Caco-2 (cell line): ENCODE measurements around the gene DAW1. TPM values are rescaled to one million over a fixed set of nuclear protein-coding genes. Genes with fewer than 3 reads are reported as not detected.

Experiments used
- BruUV-seq: library from RNA; stranded (reverse); fragments of 400-500 nt; replicated peaks from 2 replicates; lab custom pipeline; 2021; lab: Mats Ljungman, UMichigan
- CTCF ChIA-PET: fragments of 300-600 bp; sonication (Branson Sonifier 250); formaldehyde crosslinking; loops from one replicate; lab custom pipeline; 2022; ENCODE audit warnings: antibody characterized with exemption; lab: Charles Lee
- POLR2A ChIA-PET: fragments of 300-600 bp; sonication (Branson Sonifier 250); formaldehyde crosslinking; loops from one replicate; lab custom pipeline; 2022; ENCODE audit warnings: antibody characterized with exemption; lab: Charles Lee
- DNase-seq, 2 experiments: peaks; one replicate each; pipeline versions ENCODE4 v3.0.0 to v3.0.0-alpha.2; 2020 to 2022
- H3K27me3 ChIP-seq: replicated peaks from 2 replicates; pipeline ENCODE4 v1.6.0; 2011; ENCODE audit warnings: low read length; ENCODE audit not compliant: control insufficient read depth, insufficient read depth
- H3K36me3 ChIP-seq: 2 replicates; pipeline ENCODE4 v1.5.1; 2011; ENCODE audit warnings: low read length; ENCODE audit not compliant: control insufficient read depth, insufficient read depth
- H3K4me1 ChIP-seq: fragments of 250-450 bp; sonication (Bioruptor Pico); 2 replicates; pipeline ENCODE4 v1.5.1; 2020; ENCODE audit warnings: mild to moderate bottlenecking
- H3K4me3 ChIP-seq: 2 replicates; pipeline ENCODE4 v1.5.1; 2011; ENCODE audit warnings: low read depth, mild to moderate bottlenecking, control low read depth, low read length
- H3K9me3 ChIP-seq: fragments of 250-450 bp; sonication (Bioruptor Pico); 2 replicates; pipeline ENCODE4 v1.5.1; 2020; ENCODE audit warnings: mild to moderate bottlenecking, moderate library complexity
- H3K27ac Mint-ChIP-seq: one replicate; pipeline ENCODE4 v1.8.0; 2022; ENCODE audit warnings: mixed read lengths; ENCODE audit not compliant: unreplicated experiment
- H3K27me3 Mint-ChIP-seq: one replicate; pipeline ENCODE4 v1.8.0; 2022; ENCODE audit warnings: mixed read lengths; ENCODE audit not compliant: insufficient read depth, unreplicated experiment
- H3K36me3 Mint-ChIP-seq: one replicate; pipeline ENCODE4 v1.8.0; 2022; ENCODE audit warnings: mild to moderate bottlenecking, mixed read lengths; ENCODE audit not compliant: insufficient read depth, unreplicated experiment
- H3K4me1 Mint-ChIP-seq: one replicate; pipeline ENCODE4 v1.8.0; 2022; ENCODE audit warnings: low read depth, mixed read lengths; ENCODE audit not compliant: unreplicated experiment
- H3K4me3 Mint-ChIP-seq: one replicate; pipeline ENCODE4 v1.8.0; 2022; ENCODE audit warnings: mild to moderate bottlenecking, moderate library complexity, mixed read lengths; ENCODE audit not compliant: unreplicated experiment
- H3K9me3 Mint-ChIP-seq: one replicate; pipeline ENCODE4 v1.8.0; 2022; ENCODE audit warnings: mixed read lengths; ENCODE audit not compliant: unreplicated experiment
- intact Hi-C: fragments of 100-400 bp; cut with micrococcal nuclease; formaldehyde crosslinking; loops from one replicate; pipeline ENCODE4 v1.10.0; 2022; ENCODE audit not compliant: unreplicated experiment
- total RNA-seq: library from RNA; stranded (reverse); gene quantifications from 2 replicates; pipeline ENCODE4 v1.2.3, GENCODE V29; 2022
- TF ChIP-seq, protein P1 (sequence below), 2 experiments: fragments of 200-600 bp in 1 of 2; IDR thresholded peaks; 1 replicate in 1 of 2; 2 replicates in 1 of 2; pipeline versions ENCODE4 v1.5.1 to v1.8.0; 2011 to 2022; ENCODE audit warnings: antibody characterized with exemption in 1 of 2, control low read depth in 1 of 2, inconsistent platforms in 1 of 2, low read depth in 1 of 2, low read length in 1 of 2, mild to moderate bottlenecking in 1 of 2, moderate library complexity in 1 of 2; ENCODE audit not compliant: insufficient read depth in 1 of 2, severe bottlenecking in 1 of 2, unreplicated experiment in 1 of 2

DAW1 gene
- total RNA-seq, 1 experiment from 2014 or later = 6.6 TPM

DNA sequence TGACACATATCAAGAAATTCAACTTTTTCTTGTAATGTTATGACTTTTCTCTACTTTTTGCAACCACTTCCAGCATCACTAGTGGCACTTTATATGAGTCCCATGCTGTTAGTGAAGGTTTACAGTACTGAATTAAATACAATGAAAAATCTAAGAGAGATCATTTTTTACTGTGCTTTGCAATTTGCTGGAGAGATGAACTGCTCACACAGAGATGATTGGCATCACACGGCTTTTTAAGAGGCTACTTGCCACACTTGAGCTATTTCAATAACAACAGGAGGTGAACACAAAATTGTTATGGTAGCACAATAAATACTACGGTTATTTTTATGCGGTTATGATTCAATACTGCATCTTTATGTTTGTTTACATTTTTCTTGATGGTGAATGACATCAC lies 88.9 kb downstream of the DAW1 start:
- peaks cover 8% of the 10 kb centered on the region; the same call in 1 of the 2 replicates for H3K4me1 ChIP-seq
- H3K4me1 Mint-ChIP-seq = peaks cover 8% of the 10 kb centered on the region
- no peaks in the 10 kb centered on the region for H3K27me3 ChIP-seq
- H3K4me3 Mint-ChIP-seq = no peak overlapping the region
- H3K27me3 Mint-ChIP-seq = no peaks in the 10 kb centered on the region
- no peak overlapping the region for H3K4me3 ChIP-seq
- TF ChIP-seq, protein P1, sequence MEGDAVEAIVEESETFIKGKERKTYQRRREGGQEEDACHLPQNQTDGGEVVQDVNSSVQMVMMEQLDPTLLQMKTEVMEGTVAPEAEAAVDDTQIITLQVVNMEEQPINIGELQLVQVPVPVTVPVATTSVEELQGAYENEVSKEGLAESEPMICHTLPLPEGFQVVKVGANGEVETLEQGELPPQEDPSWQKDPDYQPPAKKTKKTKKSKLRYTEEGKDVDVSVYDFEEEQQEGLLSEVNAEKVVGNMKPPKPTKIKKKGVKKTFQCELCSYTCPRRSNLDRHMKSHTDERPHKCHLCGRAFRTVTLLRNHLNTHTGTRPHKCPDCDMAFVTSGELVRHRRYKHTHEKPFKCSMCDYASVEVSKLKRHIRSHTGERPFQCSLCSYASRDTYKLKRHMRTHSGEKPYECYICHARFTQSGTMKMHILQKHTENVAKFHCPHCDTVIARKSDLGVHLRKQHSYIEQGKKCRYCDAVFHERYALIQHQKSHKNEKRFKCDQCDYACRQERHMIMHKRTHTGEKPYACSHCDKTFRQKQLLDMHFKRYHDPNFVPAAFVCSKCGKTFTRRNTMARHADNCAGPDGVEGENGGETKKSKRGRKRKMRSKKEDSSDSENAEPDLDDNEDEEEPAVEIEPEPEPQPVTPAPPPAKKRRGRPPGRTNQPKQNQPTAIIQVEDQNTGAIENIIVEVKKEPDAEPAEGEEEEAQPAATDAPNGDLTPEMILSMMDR (IDR thresholded peaks at IDR 0.05; ENCODE audit: insufficient read depth in 1 of 2, low read depth in 1 of 2, low read length in 1 of 2, severe bottlenecking in 1 of 2, unreplicated experiment in 1 of 2) = no peak
- CTCF ChIA-PET = no interaction called here
- intact Hi-C loops = no loop called here
- H3K36me3 Mint-ChIP-seq = no peaks in the 10 kb centered on the region
- no peak overlapping the region for H3K27ac Mint-ChIP-seq
- no peaks in the 10 kb centered on the region for H3K9me3 ChIP-seq
- no peaks in the 10 kb centered on the region for H3K36me3 ChIP-seq
- no TSS peak for BruUV-seq
- POLR2A ChIA-PET = no interaction called here
- DNase-seq = no peak
- H3K9me3 Mint-ChIP-seq = no peaks in the 10 kb centered on the region

DNA sequence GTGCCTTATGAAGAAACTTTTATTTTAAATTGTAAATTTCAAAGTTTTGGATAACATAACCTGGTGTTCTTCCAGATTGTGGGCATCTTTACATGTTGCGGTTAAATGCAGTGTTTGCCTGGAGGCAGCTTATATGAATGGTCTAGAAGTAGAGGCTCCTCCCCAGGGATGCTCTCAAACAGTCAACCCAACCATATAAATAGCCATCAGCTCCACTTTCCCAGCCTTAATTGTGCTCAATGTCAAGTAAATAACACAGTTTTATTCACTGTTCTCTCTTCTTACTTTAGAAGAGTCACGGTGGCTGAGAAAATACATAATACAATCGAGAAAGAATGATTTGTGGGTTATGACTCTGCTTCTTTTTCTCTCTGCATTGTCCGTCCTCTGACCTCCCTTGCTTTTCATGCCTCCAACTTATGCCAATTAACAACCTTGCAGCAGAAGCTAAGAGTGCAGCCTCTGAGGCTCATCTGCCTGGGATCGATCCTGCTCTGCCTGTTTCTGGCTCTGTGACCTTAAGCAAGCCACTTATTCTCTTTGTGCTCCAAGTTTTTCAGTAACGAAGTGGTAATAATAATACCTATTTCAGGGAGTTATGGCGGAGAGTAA lies 100.3 kb downstream of the DAW1 start:
- peaks cover 13% of the 10 kb centered on the region for H3K27me3 Mint-ChIP-seq
- H3K4me3 Mint-ChIP-seq = no peak overlapping the region
- intact Hi-C loops = no loop called here
- no peaks in the 10 kb centered on the region for H3K4me1 ChIP-seq
- ChIA-PET POLR2A (no interaction called here), CTCF (no interaction called here)
- H3K4me1 Mint-ChIP-seq = no peaks in the 10 kb centered on the region
- H3K36me3 ChIP-seq = no peaks in the 10 kb centered on the region
- no peaks in the 10 kb centered on the region for H3K9me3 Mint-ChIP-seq
- H3K36me3 Mint-ChIP-seq = no peaks in the 10 kb centered on the region
- H3K27ac Mint-ChIP-seq = no peak overlapping the region
- TF ChIP-seq, protein P1 (IDR thresholded peaks at IDR 0.05; ENCODE audit: insufficient read depth in 1 of 2, low read depth in 1 of 2, low read length in 1 of 2, severe bottlenecking in 1 of 2, unreplicated experiment in 1 of 2) = no peak
- BruUV-seq = no TSS peak
- H3K9me3 ChIP-seq = no peaks in the 10 kb centered on the region
- no peak overlapping the region for H3K4me3 ChIP-seq
- no peaks in the 10 kb centered on the region for H3K27me3 ChIP-seq
- no peak for DNase-seq

DNA sequence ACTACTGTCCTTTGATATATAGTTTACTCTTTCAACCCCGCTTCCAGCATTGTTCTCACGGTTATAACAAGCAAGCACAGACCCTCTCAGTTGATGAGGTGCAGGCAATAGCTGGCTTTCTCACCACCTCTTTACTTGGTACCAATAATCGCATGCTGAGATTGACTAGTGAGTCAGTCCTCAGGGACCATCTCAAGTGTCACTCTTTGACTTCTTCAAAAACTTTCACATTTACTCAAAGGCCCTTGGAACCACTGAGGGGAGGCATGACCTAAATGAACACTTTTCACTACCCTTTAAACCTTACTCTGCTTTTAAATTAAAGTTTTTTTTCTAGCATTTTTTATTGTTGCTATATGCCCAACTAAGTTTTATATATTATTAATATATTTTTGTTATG lies 101.8 kb downstream of the DAW1 start:
- Mint-ChIP-seq H3K4me1 (no peaks in the 10 kb centered on the region), H3K9me3 (no peaks in the 10 kb centered on the region), H3K36me3 (no peaks in the 10 kb centered on the region), H3K4me3 (no peak overlapping the region), H3K27me3 (peaks cover 9% of the 10 kb centered on the region), H3K27ac (no peak overlapping the region)
- DNase-seq = no peak
- Histone ChIP-seq H3K4me1 (no peaks in the 10 kb centered on the region), H3K27me3 (no peaks in the 10 kb centered on the region), H3K9me3 (no peaks in the 10 kb centered on the region), H3K4me3 (no peak overlapping the region), H3K36me3 (no peaks in the 10 kb centered on the region)
- POLR2A ChIA-PET = no interaction called here
- CTCF ChIA-PET = no interaction called here
- no TSS peak for BruUV-seq
- TF ChIP-seq, protein P1 (IDR thresholded peaks at IDR 0.05; ENCODE audit: insufficient read depth in 1 of 2, low read depth in 1 of 2, low read length in 1 of 2, severe bottlenecking in 1 of 2, unreplicated experiment in 1 of 2) = no peak
- intact Hi-C loops = no loop called here

Other genes with a start within 250 kb of the DAW1 start
- not detected in 2 replicates for gene SCYGR5, start 204.8 kb upstream of the DAW1 start, total RNA-seq
- 88.2 and 98.5 TPM in 2 replicates for gene SLC19A3, start 153.6 kb upstream of the DAW1 start, total RNA-seq
- not detected in 2 replicates for gene SCYGR6, start 146.9 kb upstream of the DAW1 start, total RNA-seq
- gene SCYGR7, start 143.3 kb upstream of the DAW1 start, total RNA-seq = not detected in 2 replicates
- gene SCYGR8, start 125.7 kb upstream of the DAW1 start, total RNA-seq = not detected in 2 replicates
- gene CCL20, start 57.8 kb upstream of the DAW1 start, total RNA-seq = 2.8 and 3.5 TPM in 2 replicates